PC-3 (cell line): Measurements from ENCODE around the gene DNAJC19.

Experiments
- EZH2 ChIP-seq: fragments of 300-600 bp; sonication (generic); IDR thresholded peaks from one replicate; pipeline ENCODE4 v1.6.1; 2017; ENCODE audit warnings: antibody characterized with exemption, mild to moderate bottlenecking, low read length; ENCODE audit not compliant: unreplicated experiment
- EZH2phosphoT487 ChIP-seq: fragments of 300-600 bp; sonication (generic); IDR thresholded peaks from 2 replicates; pipeline ENCODE4 v1.6.1; 2018; ENCODE audit warnings: mild to moderate bottlenecking, antibody characterized with exemption, low read length, borderline replicate concordance
- TF ChIP-seq, protein P1 (sequence below): fragments of 300-600 bp; sonication (generic); conservative IDR thresholded peaks from 2 replicates; pipeline ENCODE4 v1.5.1; 2017; ENCODE audit warnings: antibody characterized with exemption, low read depth, mild to moderate bottlenecking, low read length

DNA sequence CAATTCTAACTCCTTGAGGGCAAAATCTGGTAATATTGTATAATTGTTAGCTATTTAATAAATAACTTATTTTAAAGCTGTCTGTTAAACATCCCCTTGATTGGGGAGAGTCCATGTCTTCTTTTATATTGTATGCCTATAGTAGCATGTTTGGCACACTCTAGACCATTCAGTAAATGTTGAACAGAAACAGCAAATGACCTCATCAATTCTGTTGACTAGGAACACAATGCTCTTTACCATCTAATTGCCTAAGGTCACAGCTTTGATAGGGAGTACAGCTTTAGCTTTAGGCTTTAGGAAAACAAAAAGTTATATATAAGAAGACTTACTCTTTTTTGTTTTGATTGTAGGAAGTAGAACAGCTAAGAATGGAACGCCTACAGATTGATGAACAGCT is 27.0 kb downstream of the DNAJC19 start:
- TF ChIP-seq, protein P1, sequence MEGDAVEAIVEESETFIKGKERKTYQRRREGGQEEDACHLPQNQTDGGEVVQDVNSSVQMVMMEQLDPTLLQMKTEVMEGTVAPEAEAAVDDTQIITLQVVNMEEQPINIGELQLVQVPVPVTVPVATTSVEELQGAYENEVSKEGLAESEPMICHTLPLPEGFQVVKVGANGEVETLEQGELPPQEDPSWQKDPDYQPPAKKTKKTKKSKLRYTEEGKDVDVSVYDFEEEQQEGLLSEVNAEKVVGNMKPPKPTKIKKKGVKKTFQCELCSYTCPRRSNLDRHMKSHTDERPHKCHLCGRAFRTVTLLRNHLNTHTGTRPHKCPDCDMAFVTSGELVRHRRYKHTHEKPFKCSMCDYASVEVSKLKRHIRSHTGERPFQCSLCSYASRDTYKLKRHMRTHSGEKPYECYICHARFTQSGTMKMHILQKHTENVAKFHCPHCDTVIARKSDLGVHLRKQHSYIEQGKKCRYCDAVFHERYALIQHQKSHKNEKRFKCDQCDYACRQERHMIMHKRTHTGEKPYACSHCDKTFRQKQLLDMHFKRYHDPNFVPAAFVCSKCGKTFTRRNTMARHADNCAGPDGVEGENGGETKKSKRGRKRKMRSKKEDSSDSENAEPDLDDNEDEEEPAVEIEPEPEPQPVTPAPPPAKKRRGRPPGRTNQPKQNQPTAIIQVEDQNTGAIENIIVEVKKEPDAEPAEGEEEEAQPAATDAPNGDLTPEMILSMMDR, result no peak
- no peak for TF ChIP-seq EZH2
- TF ChIP-seq EZH2phosphoT487, result no peak
